Measurements from ENCODE around the gene SFMBT1.

Gene SFMBT1

GRCh38 chr3:52983828-52984227 is 62.0 kb downstream of the SFMBT1 start:
- no peak for FAIRE-seq

- FAIRE-seq, result no peak
These were observed 62.5 kb downstream of the SFMBT1 start for GRCh38 chr3:52983336-52983807.

- FAIRE-seq, result no peak
These were observed 63.0 kb downstream of the SFMBT1 start for GRCh38 chr3:52982839-52983238.

- peak; percentile 92 for FAIRE-seq
These were observed 66.5 kb downstream of the SFMBT1 start for GRCh38 chr3:52979190-52979983.

GRCh38 chr3:52978109-52978754 is 67.6 kb downstream of the SFMBT1 start:
- no peak for FAIRE-seq

- no peak for FAIRE-seq
These were observed 72.1 kb downstream of the SFMBT1 start for GRCh38 chr3:52973806-52974205.

GRCh38 chr3:52971895-52972294 is 74.0 kb downstream of the SFMBT1 start:
- FAIRE-seq, result no peak

- FAIRE-seq, result no peak
These were observed 78.5 kb downstream of the SFMBT1 start for GRCh38 chr3:52967398-52967797.

- no peak for FAIRE-seq
These were observed 83.7 kb downstream of the SFMBT1 start for GRCh38 chr3:52962160-52962559.

GRCh38 chr3:52959773-52960172 is 86.1 kb downstream of the SFMBT1 start:
- no peak for FAIRE-seq

GRCh38 chr3:52939600-52939999 is 106.3 kb downstream of the SFMBT1 start:
- FAIRE-seq, result peak; percentile 61

- FAIRE-seq, result peak; percentile 96
These were observed 111.0 kb downstream of the SFMBT1 start for GRCh38 chr3:52934630-52935530.

GRCh38 chr3:52931889-52932288 is 114.0 kb downstream of the SFMBT1 start:
- no peak for FAIRE-seq

- no peak for FAIRE-seq
These were observed 114.5 kb downstream of the SFMBT1 start for GRCh38 chr3:52931328-52931727.

GRCh38 chr3:52930748-52931147 is 115.1 kb downstream of the SFMBT1 start:
- no peak for FAIRE-seq

GRCh38 chr3:52926554-52926953 is 119.3 kb downstream of the SFMBT1 start:
- peak; percentile 51 for FAIRE-seq

GRCh38 chr3:52925405-52926313 is 120.2 kb downstream of the SFMBT1 start:
- FAIRE-seq, result peak; percentile 53

GRCh38 chr3:52923963-52924362 is 121.9 kb downstream of the SFMBT1 start:
- FAIRE-seq, result no peak

GRCh38 chr3:52920841-52921240 is 125.0 kb downstream of the SFMBT1 start:
- no peak for FAIRE-seq

- FAIRE-seq, result no peak
These were observed 128.8 kb downstream of the SFMBT1 start for GRCh38 chr3:52917044-52917443.

GRCh38 chr3:52915294-52915693 is 130.6 kb downstream of the SFMBT1 start:
- FAIRE-seq, result no peak

All from islet of Langerhans (tissue), 1 donor.